PC-3 (cell line): Measurements from ENCODE around the gene ANKRD11.

Source experiments
- EZH2 ChIP-seq: fragments of 300-600 bp; sonication (generic); IDR thresholded peaks from one replicate; pipeline ENCODE4 v1.6.1; 2017; ENCODE audit warnings: antibody characterized with exemption, mild to moderate bottlenecking, low read length; ENCODE audit not compliant: unreplicated experiment
- TF ChIP-seq, protein P1 (sequence below): fragments of 300-600 bp; sonication (generic); conservative IDR thresholded peaks from 2 replicates; pipeline ENCODE4 v1.5.1; 2017; ENCODE audit warnings: antibody characterized with exemption, low read depth, mild to moderate bottlenecking, low read length

DNA sequence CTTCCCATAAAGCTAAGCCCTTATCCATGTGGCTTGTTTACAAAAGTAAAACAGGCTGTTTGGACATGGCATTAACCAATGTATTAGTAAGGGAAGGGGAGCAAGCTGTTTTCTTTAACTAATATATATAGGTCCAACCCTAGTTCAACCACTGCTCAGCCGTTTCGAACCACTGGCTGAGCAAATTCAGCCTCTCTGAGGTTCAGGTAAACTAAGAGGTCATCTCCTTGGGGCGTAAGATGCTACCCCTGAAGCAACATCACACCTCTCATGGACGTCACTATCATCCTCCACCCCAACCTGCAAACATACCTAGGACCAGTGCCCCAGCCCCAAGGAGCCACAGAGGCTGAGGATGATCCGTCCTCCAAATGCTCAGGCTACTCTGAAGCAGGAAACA is 45.2 kb downstream of the ANKRD11 start:
- TF ChIP-seq, protein P1, sequence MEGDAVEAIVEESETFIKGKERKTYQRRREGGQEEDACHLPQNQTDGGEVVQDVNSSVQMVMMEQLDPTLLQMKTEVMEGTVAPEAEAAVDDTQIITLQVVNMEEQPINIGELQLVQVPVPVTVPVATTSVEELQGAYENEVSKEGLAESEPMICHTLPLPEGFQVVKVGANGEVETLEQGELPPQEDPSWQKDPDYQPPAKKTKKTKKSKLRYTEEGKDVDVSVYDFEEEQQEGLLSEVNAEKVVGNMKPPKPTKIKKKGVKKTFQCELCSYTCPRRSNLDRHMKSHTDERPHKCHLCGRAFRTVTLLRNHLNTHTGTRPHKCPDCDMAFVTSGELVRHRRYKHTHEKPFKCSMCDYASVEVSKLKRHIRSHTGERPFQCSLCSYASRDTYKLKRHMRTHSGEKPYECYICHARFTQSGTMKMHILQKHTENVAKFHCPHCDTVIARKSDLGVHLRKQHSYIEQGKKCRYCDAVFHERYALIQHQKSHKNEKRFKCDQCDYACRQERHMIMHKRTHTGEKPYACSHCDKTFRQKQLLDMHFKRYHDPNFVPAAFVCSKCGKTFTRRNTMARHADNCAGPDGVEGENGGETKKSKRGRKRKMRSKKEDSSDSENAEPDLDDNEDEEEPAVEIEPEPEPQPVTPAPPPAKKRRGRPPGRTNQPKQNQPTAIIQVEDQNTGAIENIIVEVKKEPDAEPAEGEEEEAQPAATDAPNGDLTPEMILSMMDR, result no peak
- no peak for TF ChIP-seq EZH2
